Measurements from ENCODE around the gene MFSD11.
"Not testable (repeated sequence)": the region's sequence is repeated elsewhere in the genome, so short reads cannot be mapped to it uniquely, and the experiment has no call there.

Gene MFSD11

DNA sequence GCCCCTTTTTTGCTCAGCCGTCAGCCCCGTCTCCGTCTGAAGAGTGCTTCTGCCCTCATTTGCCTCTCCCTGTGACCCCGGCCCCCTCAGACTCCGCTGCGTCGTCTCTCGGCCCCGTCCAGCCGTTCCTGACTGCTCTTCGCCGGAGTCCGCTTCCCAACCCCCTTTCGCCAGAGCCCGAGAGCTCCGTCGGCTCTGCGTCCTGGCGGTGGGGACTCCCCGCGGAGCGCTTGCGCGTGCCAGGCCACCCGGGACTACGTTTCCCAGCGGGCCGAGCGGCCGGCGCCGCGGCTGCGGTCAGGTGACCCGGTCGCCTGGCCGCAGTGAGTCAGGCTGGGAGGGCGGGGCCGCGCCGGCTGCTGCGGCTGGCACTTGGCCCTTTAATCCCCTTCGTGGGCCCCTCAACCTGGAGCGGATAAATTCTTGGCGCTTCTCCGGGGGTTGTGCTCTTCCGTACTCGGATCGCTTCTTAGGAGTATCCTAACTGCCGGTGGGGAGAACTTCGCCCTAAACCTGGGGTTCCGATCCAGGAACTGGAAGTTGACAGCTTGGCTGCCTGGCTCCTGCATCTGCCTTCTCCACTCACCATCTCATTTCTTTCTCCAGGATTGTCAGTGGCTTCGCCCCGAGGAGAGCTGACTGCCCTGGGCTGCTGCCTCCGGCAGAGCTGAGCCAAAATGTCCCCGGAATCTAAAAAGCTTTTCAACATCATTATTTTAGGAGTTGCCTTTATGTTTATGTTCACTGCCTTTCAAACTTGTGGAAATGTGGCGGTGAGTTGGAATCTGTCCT, at the start of gene MFSD11:
TSS of gene MFSD11 (plus strand) at position 444 of the 792 bp plus-strand sequence. CDS start at position 678, 234 bp downstream.
- DNase-seq, result peak; percentile 95

DNA sequence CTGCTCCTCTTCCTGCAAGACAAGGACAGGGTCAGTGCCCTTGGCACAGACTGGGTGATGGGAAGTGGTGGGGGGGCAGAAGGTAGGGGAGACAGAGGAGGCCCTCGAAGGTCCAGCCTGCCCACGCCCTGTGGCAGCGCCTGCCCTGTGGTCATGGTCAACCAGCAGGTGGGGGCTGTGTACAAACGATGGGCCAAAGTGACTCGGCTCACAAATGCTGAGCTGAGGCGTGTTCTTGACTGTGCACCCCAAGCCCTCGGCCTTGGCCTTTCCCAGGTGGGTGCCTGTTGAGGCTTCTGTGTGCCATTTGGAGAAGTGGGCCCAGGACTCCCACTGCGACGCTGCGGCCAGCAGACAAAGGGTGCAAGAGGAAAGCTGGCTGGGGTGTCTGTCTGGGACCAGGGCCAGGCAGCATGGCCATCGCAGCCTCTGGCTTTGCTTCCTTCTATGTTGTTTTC, 49.7 kb upstream of the MFSD11 start:
- DNase-seq, result no peak

- DNase-seq, result no peak
These were observed 48.1 kb upstream of the MFSD11 start for GRCh38 chr17:76689859-76690258.

DNA sequence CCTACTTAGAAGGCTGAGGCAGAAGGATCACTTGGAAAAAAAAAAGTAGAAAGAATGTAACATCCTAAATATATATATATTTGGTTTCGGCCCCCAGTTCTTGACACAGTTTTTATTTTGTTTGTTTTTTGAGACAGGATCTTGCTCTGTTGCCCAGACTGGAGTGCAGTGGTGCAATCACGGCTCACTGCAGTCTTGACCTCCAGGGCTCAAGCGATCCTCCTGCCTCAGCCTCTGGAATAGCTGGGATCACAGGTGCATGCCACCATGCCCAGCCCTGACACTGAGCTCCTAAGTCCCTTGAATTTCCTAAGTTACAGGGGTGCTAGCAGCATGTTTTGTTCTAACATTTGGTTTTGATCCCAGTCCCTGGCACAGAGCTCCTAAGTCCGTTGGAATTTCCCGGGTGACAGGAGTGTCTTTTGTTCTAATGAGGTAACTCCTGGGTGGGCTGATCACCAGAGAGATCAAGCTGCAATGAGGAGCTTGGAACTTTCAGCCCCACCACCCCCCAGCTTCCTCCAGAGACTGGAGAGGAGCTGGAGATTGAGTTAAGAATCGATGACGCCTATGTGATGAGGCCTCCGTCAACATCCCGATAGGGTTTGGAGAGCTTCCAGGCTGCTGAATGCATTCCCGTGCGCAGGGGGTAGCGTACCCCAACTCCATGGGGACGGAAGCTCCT, 47.2 kb upstream of the MFSD11 start:
- no peak for DNase-seq

DNA sequence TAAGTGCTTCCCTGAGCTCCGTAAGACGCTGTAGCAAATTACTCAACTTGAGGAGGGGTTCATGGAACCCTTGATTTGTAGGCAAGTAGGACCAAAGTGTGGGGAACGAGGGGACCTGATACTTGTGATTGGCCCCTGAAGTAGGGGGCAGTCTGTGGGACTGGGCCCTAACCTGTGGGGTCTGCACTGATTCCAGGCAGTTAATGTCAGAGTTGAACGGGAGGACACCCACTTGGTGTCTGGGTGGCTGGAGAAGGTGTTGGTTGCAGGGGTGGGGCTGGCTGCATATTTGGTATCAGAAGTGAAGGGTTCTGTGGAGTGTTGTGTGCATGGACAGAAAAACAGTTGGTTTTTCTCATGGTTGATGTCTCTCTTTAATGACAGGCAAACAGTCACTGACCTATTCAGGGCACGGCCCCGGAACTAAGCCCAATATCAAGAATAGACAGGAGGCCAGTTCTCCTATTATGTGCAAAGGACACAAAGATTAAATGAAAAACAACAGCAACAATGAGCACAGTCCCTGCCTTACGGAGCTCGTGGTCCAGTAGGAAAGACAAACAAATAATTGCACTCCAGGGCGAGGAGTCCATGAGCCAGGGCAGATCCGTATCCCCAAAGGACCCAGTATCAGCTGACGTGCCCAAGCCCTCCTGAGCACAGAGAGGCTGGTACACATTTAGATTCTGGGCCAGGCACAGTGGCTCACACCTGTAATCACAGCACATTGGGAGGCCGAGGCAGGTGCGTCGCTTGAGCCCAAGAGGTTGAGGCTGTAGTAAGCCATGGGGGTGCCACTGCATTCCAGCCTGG, 46.3 kb upstream of the MFSD11 start:
- DNase-seq, result no peak

DNA sequence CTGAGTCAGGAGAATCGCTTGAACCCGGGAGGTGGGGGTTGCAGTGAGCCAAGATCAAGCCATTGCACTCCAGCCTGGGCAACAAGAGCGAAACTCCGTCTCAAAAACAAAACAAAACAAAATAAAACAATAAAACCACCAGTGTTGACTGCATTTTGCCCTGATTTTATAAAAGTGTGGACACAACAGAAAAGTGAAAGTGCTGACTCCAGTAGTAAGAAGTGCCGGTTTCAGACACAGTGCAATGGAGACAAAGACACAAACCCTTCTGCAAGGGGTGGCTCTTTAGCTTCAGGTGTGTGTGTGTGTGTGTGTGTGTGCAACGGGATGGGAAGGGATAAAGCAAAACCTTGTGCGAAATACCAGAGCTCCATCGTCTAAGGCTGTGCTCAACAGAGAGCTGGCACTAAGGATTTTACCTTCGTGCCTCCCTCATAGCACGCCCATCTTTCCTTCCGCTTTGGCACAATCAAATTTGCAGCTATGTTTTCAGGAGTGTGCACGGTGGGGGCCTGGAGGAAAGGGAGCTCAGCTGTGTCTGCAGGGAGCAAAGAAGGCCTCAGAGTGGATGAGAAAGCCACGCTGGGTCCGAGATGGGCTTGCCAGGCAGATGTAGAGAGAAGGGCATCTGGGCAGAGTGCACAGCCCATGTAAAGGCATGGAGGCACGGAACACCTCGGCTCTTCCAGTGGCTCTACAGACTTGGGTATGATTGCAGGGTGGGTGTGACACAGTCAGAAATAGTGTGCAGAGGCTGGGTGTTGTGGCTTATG, 42.7 kb upstream of the MFSD11 start:
- no peak for DNase-seq

- DNase-seq, result no peak
These were observed 40.9 kb upstream of the MFSD11 start for GRCh38 chr17:76696763-76697701.

DNA sequence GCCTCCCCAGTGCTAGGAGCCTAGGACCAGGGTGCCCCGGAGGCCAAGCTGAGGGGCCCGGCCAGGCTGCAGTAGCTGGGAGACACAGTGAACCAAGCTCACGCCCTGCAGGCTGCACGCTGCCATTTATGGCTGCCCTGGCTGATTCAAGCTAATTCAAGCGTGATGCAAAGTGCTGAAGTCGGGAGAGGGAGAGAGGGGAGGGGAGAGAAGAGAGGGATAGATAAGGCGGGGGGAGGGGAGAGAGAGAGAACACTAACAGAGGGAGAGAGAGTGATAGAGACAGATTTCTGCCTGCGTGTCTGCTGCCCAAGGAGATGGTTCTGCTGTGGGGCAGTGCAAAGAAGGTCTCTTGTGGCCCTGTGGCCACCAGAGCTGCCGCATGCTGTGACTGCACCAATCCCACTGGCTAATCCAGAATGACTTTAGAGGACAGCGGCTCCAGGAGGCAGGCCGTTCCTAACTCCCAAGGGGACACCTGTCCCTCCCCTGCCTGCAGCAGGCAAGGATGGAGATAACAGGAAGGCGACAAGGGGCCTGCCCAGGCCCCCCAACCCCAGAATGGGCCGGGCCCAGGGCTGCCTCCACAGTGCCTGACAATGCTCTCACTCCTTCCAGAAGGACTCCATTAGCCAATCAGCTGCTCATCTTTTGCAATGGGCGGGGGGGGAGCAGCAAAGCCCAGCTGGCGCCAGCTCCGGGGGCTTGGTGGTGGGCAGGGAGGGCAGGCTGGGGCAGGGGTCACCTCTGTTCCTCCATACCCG, 40.0 kb upstream of the MFSD11 start:
- no peak for DNase-seq

- not testable (repeated sequence) for DNase-seq
These were observed 39.4 kb upstream of the MFSD11 start for GRCh38 chr17:76698466-76698977.

DNA sequence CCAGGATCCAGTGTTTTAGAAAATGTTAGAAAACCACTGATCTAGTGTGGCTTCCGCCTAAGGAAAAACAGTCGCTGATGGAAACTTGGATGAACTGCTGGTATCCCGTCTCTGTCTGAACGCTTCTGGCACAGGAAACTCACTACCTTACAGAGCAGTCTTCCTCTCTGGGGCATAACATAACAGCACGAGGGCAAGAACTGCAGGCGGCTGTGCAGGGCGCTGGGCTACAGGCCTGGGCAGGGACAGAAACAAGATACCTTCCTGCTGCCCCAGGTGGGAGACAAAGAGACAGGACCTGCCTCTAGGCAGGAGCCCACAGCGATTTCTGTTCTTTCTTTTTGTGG, 37.7 kb upstream of the MFSD11 start:
- DNase-seq, result no peak

DNA sequence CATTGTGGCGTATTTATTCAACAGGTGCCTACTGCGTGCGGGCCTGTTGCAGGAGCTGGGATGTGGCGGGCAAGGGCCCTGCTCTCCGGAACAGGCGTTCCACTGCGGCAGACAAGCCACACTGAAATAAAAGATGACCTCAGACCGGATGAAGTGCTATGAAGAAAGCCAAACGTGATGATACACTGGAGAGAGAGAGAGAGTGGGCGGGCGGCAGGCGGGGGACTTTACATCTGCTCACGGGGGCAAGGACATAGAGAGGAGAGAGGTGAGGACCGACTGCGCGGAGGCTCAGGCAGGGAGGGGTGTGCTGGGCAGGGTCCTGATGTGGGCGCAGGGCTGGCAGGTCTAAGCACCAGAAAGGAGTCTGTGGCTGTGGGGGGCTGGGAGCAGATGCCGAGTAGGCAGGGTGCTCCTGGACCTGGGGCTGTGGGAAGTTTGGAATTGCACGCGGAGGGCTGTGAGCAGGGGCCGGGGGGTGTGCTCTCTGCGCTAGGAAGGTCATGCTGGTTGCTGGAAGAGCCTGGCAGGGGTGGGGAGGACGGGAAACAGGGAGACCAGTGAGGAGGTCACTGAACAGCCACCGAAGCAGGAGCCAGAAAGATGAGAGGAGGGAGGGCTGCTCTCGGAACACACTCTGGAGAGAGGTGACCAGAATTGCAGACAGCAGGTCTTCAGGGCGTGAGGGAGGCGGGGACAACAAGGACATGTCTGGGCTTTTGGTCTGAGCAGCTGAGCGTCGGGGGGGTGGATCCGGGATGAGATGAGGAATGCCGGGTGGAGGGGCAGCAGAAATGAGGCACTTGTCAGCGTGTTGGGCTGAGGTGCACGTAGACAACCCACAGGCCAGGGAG, 37.1 kb upstream of the MFSD11 start:
- DNase-seq, result no peak

GRCh38 chr17:76701471-76701967, 36.4 kb upstream of the MFSD11 start:
- no peak for DNase-seq

DNA sequence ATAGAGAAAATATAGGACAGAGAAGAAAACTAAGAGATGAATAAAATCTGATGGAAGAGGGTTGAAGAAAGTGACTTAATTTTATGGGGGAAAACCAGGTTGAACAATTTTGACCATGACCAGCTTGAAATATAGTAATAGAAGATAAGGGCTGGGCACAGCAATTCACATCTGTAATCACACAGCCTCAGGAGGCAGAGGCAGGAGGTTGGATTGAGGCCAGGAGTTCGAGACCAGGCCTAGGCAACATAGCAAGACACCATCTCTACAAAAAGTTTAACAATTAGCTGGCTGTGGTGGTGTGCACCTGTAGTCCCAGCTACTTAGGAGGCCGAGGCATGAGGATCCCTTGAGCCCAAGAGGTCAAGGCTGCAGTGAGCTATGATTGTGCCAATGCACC, 35.8 kb upstream of the MFSD11 start:
- no peak for DNase-seq

GRCh38 chr17:76702941-76703637, 34.8 kb upstream of the MFSD11 start:
- DNase-seq, result no peak

DNA sequence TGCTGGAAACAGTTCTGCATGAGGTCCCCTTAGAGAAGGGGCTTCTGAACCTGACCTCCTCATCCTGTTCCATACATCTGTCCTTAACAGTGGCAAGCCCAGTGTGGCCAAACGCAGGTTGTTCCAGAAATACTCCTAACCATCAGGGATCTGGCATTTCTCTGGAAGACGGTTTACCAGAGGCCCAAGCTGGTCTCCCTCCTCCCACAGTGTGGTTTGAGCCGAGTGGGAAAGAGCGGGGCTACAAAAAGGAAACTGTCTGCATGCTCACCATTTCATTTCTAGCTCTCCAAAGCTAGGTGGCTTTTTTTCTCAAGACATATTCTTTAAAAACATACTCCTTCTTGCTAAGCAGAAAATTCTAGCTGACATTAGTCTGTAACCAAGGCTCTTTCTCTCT, 33.1 kb upstream of the MFSD11 start:
- DNase-seq, result no peak

DNA sequence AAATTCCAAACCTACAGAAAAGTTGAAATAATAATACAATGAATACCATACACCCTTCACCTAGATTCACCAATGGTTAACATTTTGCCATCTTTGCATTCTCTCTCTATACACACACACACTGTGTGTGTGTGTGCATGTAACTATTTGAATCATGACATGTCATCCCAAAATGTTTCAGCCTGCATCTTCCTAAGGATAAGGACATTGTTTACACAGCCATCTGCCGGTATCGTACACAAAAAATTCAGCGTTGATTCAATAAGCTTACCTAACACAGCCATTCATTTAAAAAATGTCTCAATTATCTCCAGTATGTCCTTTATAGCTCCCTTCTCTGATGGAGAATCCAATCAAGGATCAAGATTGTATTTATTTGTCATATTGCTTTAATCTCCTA, 31.1 kb upstream of the MFSD11 start:
- no peak for DNase-seq

DNA sequence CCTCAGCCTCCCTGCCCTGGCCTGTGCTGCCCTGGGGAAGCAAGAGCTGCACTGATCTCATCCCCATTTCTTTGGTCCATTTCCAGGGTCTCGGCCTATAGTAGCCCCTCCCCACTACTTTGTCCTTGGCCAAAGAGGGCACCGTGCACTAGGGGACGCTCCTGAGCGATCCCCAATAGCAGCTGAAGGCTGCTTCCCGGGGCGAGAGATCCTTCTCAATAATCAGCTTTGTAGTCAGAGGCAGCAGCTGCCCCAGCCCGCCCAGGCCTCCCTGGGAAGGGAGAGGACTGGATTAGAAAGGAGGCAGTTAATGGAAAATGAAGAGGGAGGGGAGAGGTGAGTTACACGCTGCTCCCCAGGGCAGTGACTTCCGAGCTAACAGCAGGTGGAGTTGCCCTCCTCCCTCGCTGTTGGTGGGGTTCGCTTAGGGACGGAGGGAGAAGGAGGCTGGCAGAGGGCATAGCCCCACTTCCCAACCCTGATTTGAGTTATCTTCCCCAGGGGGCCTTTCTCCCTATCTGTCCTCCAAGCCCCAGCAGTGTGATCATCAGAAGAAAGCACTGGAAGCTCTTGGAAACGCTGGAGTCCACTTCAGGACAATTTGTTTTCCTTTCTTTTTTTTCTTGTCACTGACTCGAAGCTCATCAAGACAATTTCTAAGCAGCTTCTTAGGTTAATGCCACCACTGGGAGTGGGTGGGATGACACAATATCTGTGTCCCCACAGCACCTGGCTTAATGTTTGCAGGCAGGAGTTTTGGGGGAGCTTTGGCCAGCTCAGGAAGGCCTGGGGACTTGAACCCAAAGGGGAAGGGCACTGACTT, 29.7 kb upstream of the MFSD11 start:
- no peak for DNase-seq

Measured in suppressor macrophage treated with lipopolysaccharide for 4 hours (primary cell).